ENCODE results near the gene CDK17. TPM values are rescaled to one million over a fixed set of nuclear protein-coding genes. Genes with fewer than 3 reads are reported as not detected.

Gene CDK17
- total RNA-seq, 2 donors from 2014 or later: 34.7 to 79.5 TPM

- no peaks in the 10 kb centered on the region for H3K4me1 ChIP-seq (replicated peaks)
- intact Hi-C loops (cut with DNase I): no loop called here
- whole genome bisulfite sequencing: 88% methylated on average over 13 of the region's 13 CpGs
- no peaks in the 10 kb centered on the region for H3K9me3 ChIP-seq
- no peaks in the 10 kb centered on the region for H3K36me3 ChIP-seq
- H3K4me3 ChIP-seq: no peak overlapping the region
- no peak for DNase-seq (ENCODE audit: low spot score)
- TF ChIP-seq CTCF (IDR thresholded peaks at IDR 0.05): no peak
- TF ChIP-seq POLR2A (IDR thresholded peaks at IDR 0.05): no peak
- no peak for TF ChIP-seq POLR2AphosphoS5 (IDR thresholded peaks at IDR 0.05)
- no peaks in the 10 kb centered on the region for H3K27me3 ChIP-seq (replicated peaks; ENCODE audit: insufficient read depth)
- no peak overlapping the region for H3K27ac ChIP-seq
Observed at GRCh38 chr12:96230646-96231045, 169.6 kb downstream of the CDK17 start.

- Histone ChIP-seq H3K4me3 (no peak overlapping the region), H3K4me1 (replicated peaks) (no peaks in the 10 kb centered on the region), H3K27me3 (replicated peaks; ENCODE audit: insufficient read depth) (no peaks in the 10 kb centered on the region), H3K36me3 (no peaks in the 10 kb centered on the region), H3K27ac (no peak overlapping the region), H3K9me3 (no peaks in the 10 kb centered on the region)
- no peak for DNase-seq (ENCODE audit: low spot score)
- WGBS: 81% methylated on average over 12 of the region's 12 CpGs
- no peak for TF ChIP-seq POLR2A (IDR thresholded peaks at IDR 0.05)
- TF ChIP-seq CTCF (IDR thresholded peaks at IDR 0.05): no peak
- no peak for TF ChIP-seq POLR2AphosphoS5 (IDR thresholded peaks at IDR 0.05)
- intact Hi-C loops (cut with DNase I): no loop called here
Observed at GRCh38 chr12:96228566-96229248, 171.5 kb downstream of the CDK17 start.

Small RNAs within 50 kb of the gene (small RNA-seq; reads per million reads assigned to genes)
- gene RN7SKP11: 0 reads per million in 2 donors
- 0 reads per million in 2 donors for gene RNU4-24P

Other genes starting within 250 kb of the CDK17 start
- 10 to 100 TPM in 1 of 2 donors, 1 to 10 TPM in 1; 7.0 to 20.6 TPM for gene ELK3, start 206.1 kb downstream of the CDK17 start, total RNA-seq
- gene CFAP54, start 89.1 kb upstream of the CDK17 start, total RNA-seq: 1 to 10 TPM in 1 of 2 donors, under 1 TPM in 1; 0.68 to 2.3 TPM

Data from prostate gland (tissue), 2 donors.